Tibial artery (tissue), 4 donors: Measurements from ENCODE around the gene CTTNBP2.

ENCODE experiments used
- DNase-seq, 2 donors: peaks; one replicate each; pipeline ENCODE4 v3.0.0-alpha.2; 2019
- H3K27ac ChIP-seq, 2 donors: fragments of 200-600 bp; sonication (generic) in 1 of 2; 1 replicate in 1 of 2; 2 replicates in 1 of 2; pipeline ENCODE4 v1.5.1; 2018 to 2019; ENCODE audit warnings: mild to moderate bottlenecking in 1 of 2
- H3K27me3 ChIP-seq, 2 donors: fragments of 200-600 bp; sonication (generic) in 1 of 2; one replicate each; pipeline versions ENCODE4 v1.5.1 to v1.6.0; 2016 to 2019
- H3K36me3 ChIP-seq, 3 donors: fragments of 200-600 bp; sonication (generic) in 2 of 3; one replicate each; pipeline ENCODE4 v1.5.1; 2016 to 2019; ENCODE audit warnings: mild to moderate bottlenecking in 2 of 3
- H3K4me1 ChIP-seq, 4 donors: fragments of 200-600 bp; sonication (generic) in 2 of 4; 1 replicate in 3 of 4; 2 replicates in 1 of 4; pipeline ENCODE4 v1.5.1; 2016 to 2019
- H3K4me3 ChIP-seq, 2 donors: fragments of 200-600 bp; sonication (generic) in 1 of 2; 1 replicate in 1 of 2; 2 replicates in 1 of 2; pipeline ENCODE4 v1.5.1; 2018 to 2019; ENCODE audit warnings: mild to moderate bottlenecking in 2 of 2
- H3K9me3 ChIP-seq, 3 donors: fragments of 200-600 bp; sonication (generic) in 1 of 3; one replicate each; pipeline ENCODE4 v1.5.1; 2016 to 2019
- CTCF ChIP-seq, 2 experiments: fragments of 200-600 bp in 1 of 2; fragments of 450-650 bp in 1 of 2; IDR thresholded peaks; one replicate each; pipeline ENCODE4 v1.5.1; 2017 to 2019; ENCODE audit warnings: antibody characterized with exemption in 2 of 2, mild to moderate bottlenecking in 1 of 2, moderate library complexity in 1 of 2
- intact Hi-C: fragments of 100-400 bp; cut with DNase I; formaldehyde crosslinking; loops from one replicate; pipeline ENCODE4 v1.15.0; 2023; ENCODE audit warnings: low total_unique reads

CTTNBP2 gene

DNA sequence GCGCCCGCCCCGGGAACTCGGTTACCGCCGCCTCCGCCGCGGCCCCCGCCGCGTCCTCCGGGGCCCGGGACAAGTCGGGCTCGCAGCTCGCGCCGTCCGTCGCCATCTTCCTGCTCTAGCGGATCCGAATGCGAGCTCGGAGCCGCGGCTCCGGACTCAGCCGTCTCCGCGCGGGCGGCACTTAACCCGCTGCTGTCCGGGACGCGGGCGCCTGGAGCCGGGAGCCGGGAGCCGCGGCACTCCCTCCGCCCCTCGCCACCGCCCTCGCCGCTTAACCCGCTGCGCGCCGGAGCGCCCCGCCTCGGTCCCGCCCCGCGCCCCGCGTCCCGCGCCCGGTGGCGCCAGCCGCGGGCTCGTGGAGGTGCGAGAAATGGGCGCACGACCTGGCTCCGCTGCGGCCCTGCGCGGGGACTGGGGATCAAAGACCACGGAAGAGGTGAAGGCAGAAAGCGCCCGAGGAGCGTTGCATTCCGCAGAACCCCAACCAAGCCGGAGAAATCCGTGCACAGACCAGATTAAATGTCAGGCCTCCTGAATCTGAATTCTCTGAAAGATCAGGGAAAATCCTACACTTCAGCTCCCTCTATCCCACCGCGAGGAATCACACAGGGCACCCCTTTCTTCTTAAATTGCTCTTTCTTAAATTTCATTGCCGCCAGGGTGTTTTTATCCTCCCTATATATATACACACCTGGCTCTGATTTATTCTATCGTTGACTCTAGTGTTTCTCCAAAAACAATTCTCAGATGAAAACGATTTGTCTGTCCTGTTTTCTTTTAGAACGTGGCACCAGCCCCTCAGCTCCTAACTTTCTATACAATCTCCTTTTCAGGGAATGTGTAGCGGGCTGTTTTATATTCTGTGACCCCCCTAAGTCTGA lies at the start of gene CTTNBP2:
TSS of gene CTTNBP2 (minus strand) at position 132 of the 881 bp plus-strand sequence. CDS start at position 106, 26 bp downstream.
- peak in 1 of 2 donors; percentile 42 for DNase-seq
- no peak for TF ChIP-seq CTCF (IDR thresholded peaks at IDR 0.05)
- H3K4me1 ChIP-seq: peaks cover 0 to 19% (median 2%) of the 10 kb centered on the region in 4 donors
- intact Hi-C loops: loop anchor here (10.0 kb wide), 1 partner anchor 129 kb away; no protein-coding TSS in a partner anchor
- no peaks in the 10 kb centered on the region for H3K27me3 ChIP-seq
- no peaks in the 10 kb centered on the region for H3K9me3 ChIP-seq
- H3K36me3 ChIP-seq: no peaks in the 10 kb centered on the region
- H3K27ac ChIP-seq: peak within 1 kb of the TSS; percentile 73 to 80
- peak within 1 kb of the TSS; percentile 84 to 96 for H3K4me3 ChIP-seq

GRCh38 chr7:117916309-117916708 lies 43.1 kb upstream of the CTTNBP2 start:
- intact Hi-C loops: no loop called here
- no peak overlapping the region for H3K27ac ChIP-seq
- no peak for DNase-seq
- no peak for TF ChIP-seq CTCF (IDR thresholded peaks at IDR 0.05)
- no peak overlapping the region for H3K4me3 ChIP-seq
- no peaks in the 10 kb centered on the region for H3K36me3 ChIP-seq
- H3K4me1 ChIP-seq: no peaks in the 10 kb centered on the region
- no peaks in the 10 kb centered on the region for H3K27me3 ChIP-seq
- peaks cover 0 to 10% (median 0%) of the 10 kb centered on the region in 3 donors for H3K9me3 ChIP-seq

- Histone ChIP-seq H3K36me3 (no peaks in the 10 kb centered on the region), H3K9me3 (peaks cover 0 to 10% (median 0%) of the 10 kb centered on the region in 3 donors), H3K4me3 (no peak overlapping the region), H3K4me1 (no peaks in the 10 kb centered on the region), H3K27ac (no peak overlapping the region), H3K27me3 (no peaks in the 10 kb centered on the region)
- intact Hi-C loops: no loop called here
- DNase-seq: no peak
- TF ChIP-seq CTCF (IDR thresholded peaks at IDR 0.05): no peak
Measured at GRCh38 chr7:117912421-117912820, 39.2 kb upstream of the CTTNBP2 start.

- intact Hi-C loops: loop anchor here (5.0 kb wide), 1 partner anchor 1999 kb away; no protein-coding TSS in a partner anchor
- Histone ChIP-seq H3K9me3 (no peaks in the 10 kb centered on the region), H3K27ac (no peak overlapping the region), H3K27me3 (no peaks in the 10 kb centered on the region), H3K4me1 (no peaks in the 10 kb centered on the region), H3K4me3 (no peak overlapping the region), H3K36me3 (no peaks in the 10 kb centered on the region)
- TF ChIP-seq CTCF (IDR thresholded peaks at IDR 0.05): no peak
- no peak for DNase-seq
Measured at GRCh38 chr7:117908031-117908795, 35.0 kb upstream of the CTTNBP2 start.

DNA sequence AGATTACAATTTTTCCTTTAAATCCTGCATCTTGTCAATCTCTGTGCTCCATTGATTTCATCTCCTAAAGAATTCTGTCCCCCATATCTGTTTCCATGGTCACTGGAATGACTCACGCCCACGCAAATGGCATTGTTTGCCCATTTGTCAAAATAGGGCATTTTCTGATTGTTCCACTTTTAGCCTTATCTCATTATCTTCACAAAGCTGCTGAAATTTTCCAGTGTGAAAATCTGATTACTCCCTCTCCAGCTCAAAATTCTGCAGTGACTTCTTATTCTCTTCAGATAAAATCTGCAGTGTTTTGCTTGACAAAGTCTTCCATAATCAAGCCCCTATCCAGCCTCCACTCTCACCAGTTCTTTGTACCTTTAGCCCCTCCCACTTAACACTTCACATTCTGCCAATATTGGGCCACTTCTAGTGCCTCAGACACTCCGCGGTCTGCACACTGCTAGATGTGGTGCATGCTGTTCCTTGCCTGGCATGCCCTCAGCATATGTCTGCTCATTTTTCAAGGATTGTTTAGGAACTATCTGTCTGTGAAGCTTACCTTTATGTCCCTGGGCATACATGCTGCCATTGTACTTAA lies 33.9 kb upstream of the CTTNBP2 start:
- no peaks in the 10 kb centered on the region for H3K27me3 ChIP-seq
- H3K9me3 ChIP-seq: no peaks in the 10 kb centered on the region
- H3K4me3 ChIP-seq: no peak overlapping the region
- H3K36me3 ChIP-seq: no peaks in the 10 kb centered on the region
- TF ChIP-seq CTCF (IDR thresholded peaks at IDR 0.05): no peak
- no peak overlapping the region for H3K27ac ChIP-seq
- DNase-seq: no peak
- intact Hi-C loops: loop anchor here (5.0 kb wide), 1 partner anchor 2000 kb away; no protein-coding TSS in a partner anchor
- no peaks in the 10 kb centered on the region for H3K4me1 ChIP-seq
